Keratinocyte (primary cell): ENCODE results near the gene SLC25A21. TPM values are rescaled to one million over a fixed set of nuclear protein-coding genes. Genes with fewer than 3 reads are reported as not detected.

ENCODE experiments used
- DNase-seq: peaks from one replicate; pipeline ENCODE4 v3.0.0-alpha.2; 2011; ENCODE audit warnings: low read depth, missing footprints, low spot score
- FAIRE-seq: peaks from 2 replicates; lab custom pipeline; 2011; peaks lifted over from hg19 to GRCh38; lab: Jason Lieb, UNC
- H2AFZ ChIP-seq: 2 replicates; pipeline ENCODE4 v1.6.0; 2012; ENCODE audit warnings: low read length, control low read depth, inconsistent platforms; ENCODE audit not compliant: control insufficient read depth
- H3K27ac ChIP-seq: 2 replicates; pipeline ENCODE4 v1.5.1; 2011; ENCODE audit warnings: low read length; ENCODE audit not compliant: control insufficient read depth, insufficient read depth
- H3K27me3 ChIP-seq: 3 replicates; pipeline ENCODE4 v1.6.0; 2011; ENCODE audit warnings: low read length; ENCODE audit not compliant: control insufficient read depth, insufficient read depth; ENCODE audit errors: extremely low read depth
- H3K36me3 ChIP-seq, 2 experiments: 2 replicates in 1 of 2; 3 replicates in 1 of 2; pipeline ENCODE4 v1.5.1; 2011; ENCODE audit warnings: low read length in 2 of 2, mild to moderate bottlenecking in 1 of 2; ENCODE audit not compliant: control insufficient read depth in 2 of 2, insufficient read depth in 2 of 2; ENCODE audit errors: extremely low read depth in 1 of 2
- H3K4me1 ChIP-seq: 3 replicates; pipeline ENCODE4 v1.5.1; 2011; ENCODE audit warnings: low read length; ENCODE audit not compliant: control insufficient read depth, insufficient read depth; ENCODE audit errors: extremely low read depth
- H3K4me2 ChIP-seq: 3 replicates; pipeline ENCODE4 v1.6.0; 2011; ENCODE audit warnings: low read depth, low read length; ENCODE audit not compliant: control insufficient read depth, insufficient read depth; ENCODE audit errors: extremely low read depth
- H3K4me3 ChIP-seq, 3 experiments: fragments of 200-600 bp in 1 of 3; sonication (generic) in 1 of 3; 2 replicates in 2 of 3; 3 replicates in 1 of 3; pipeline ENCODE4 v1.5.1; 2011 to 2016; ENCODE audit warnings: low read length in 3 of 3, mild to moderate bottlenecking in 3 of 3, control low read depth in 2 of 3, inconsistent platforms in 1 of 3, low read depth in 1 of 3, mixed read lengths in 1 of 3, mixed run types in 1 of 3, moderate library complexity in 1 of 3; ENCODE audit not compliant: control insufficient read depth in 2 of 3, insufficient read depth in 2 of 3; ENCODE audit errors: extremely low read depth in 1 of 3
- H3K79me2 ChIP-seq: 2 replicates; pipeline ENCODE4 v1.6.0; 2012; ENCODE audit warnings: low read length; ENCODE audit not compliant: control insufficient read depth, insufficient read depth
- H3K9ac ChIP-seq: 3 replicates; pipeline ENCODE4 v1.6.0; 2011; ENCODE audit warnings: low read length; ENCODE audit not compliant: control insufficient read depth, insufficient read depth; ENCODE audit errors: extremely low read depth
- H3K9me1 ChIP-seq: 3 replicates; pipeline ENCODE4 v1.6.0; 2011; ENCODE audit warnings: low read length; ENCODE audit not compliant: control insufficient read depth, insufficient read depth; ENCODE audit errors: extremely low read depth
- H3K9me3 ChIP-seq: 2 replicates; pipeline ENCODE4 v1.5.1; 2012; ENCODE audit warnings: low read depth, low read length; ENCODE audit not compliant: control insufficient read depth
- H4K20me1 ChIP-seq: 3 replicates; pipeline ENCODE4 v1.6.0; 2011; ENCODE audit warnings: low read length; ENCODE audit not compliant: control insufficient read depth, insufficient read depth; ENCODE audit errors: extremely low read depth
- CTCF ChIP-seq, 3 experiments: IDR thresholded peaks in 1 of 3; conservative IDR thresholded peaks in 1 of 3; optimal IDR thresholded peaks in 1 of 3; 2 replicates in 2 of 3; 3 replicates in 1 of 3; pipeline versions ENCODE3 to v1.5.1; 2011; ENCODE audit warnings: low read length in 3 of 3, mild to moderate bottlenecking in 3 of 3, moderate library complexity in 2 of 3, control low read depth in 1 of 3, inconsistent platforms in 1 of 3; ENCODE audit not compliant: insufficient read depth in 2 of 3; ENCODE audit errors: extremely low read depth in 1 of 3
- EZH2 ChIP-seq: IDR thresholded peaks from one replicate; pipeline ENCODE4 v1.6.1; 2012; ENCODE audit warnings: inconsistent platforms, mild to moderate bottlenecking, low read length, moderate library complexity
- dilution Hi-C: fragments of 300-500 bp; cut with MboI; formaldehyde crosslinking; loops from one replicate; pipeline ENCODE4 v1.7.0; 2020; ENCODE audit warnings: low sequenced_read_pairs; ENCODE audit not compliant: extremely low pct_ligation_motif_present
- polyA plus RNA-seq, 5 experiments: library from polyadenylated mRNA; depleted of rRNA in 3 of 5; stranded (reverse) in 3 of 5; stranded (forward) in 1 of 5; unstranded in 1 of 5; fragments of >200 nt; gene quantifications; 1 replicate in 1 of 5; 2 replicates in 3 of 5; 3 replicates in 1 of 5; pipeline versions ENCODE4 v1.2.1 to v1.2.3, GENCODE V29; 2011 to 2012; ENCODE audit warnings: missing spikeins in 2 of 5, low read depth in 1 of 5, low replicate concordance in 1 of 5

The SLC25A21 gene
- polyA plus RNA-seq, 1 donor (not counting 4 experiments of a cell fraction or from before 2014, with no cell fraction given), result 0.66 TPM

- Histone ChIP-seq H3K4me2 (no peak overlapping the region), H3K36me3 (no peaks in the 10 kb centered on the region), H3K9me1 (no peaks in the 10 kb centered on the region), H4K20me1 (no peaks in the 10 kb centered on the region), H3K79me2 (no peaks in the 10 kb centered on the region), H3K4me1 (no peaks in the 10 kb centered on the region), H3K27ac (no peak overlapping the region), H3K9ac (no peak overlapping the region), H3K27me3 (no peaks in the 10 kb centered on the region), H3K9me3 (no peaks in the 10 kb centered on the region), H2AFZ (no peak overlapping the region), H3K4me3 (no peak overlapping the region)
- FAIRE-seq (no peak), DNase-seq (no peak)
- TF ChIP-seq EZH2, result no peak
- no peak for TF ChIP-seq CTCF (optimal IDR thresholded peaks at IDR 0.05 in 1 of 3, IDR thresholded peaks at IDR 0.05 in 1 of 3, conservative IDR thresholded peaks at IDR 0.05 in 1 of 3; ENCODE audit: extremely low read depth in 1 of 3, insufficient read depth in 2 of 3, low read length in 3 of 3)
- dilution Hi-C loops, result no loop called here
Observed at GRCh38 chr14:37089410-37089809, 83.0 kb downstream of the SLC25A21 start.

GRCh38 chr14:37088356-37089215 is 83.8 kb downstream of the SLC25A21 start:
- no peaks in the 10 kb centered on the region for H3K9me3 ChIP-seq
- no peak for FAIRE-seq
- H3K9ac ChIP-seq, result no peak overlapping the region
- H3K36me3 ChIP-seq, result no peaks in the 10 kb centered on the region
- H4K20me1 ChIP-seq, result no peaks in the 10 kb centered on the region
- no peak overlapping the region for H3K4me3 ChIP-seq
- no peaks in the 10 kb centered on the region for H3K27me3 ChIP-seq
- no peak overlapping the region for H3K4me2 ChIP-seq
- no peaks in the 10 kb centered on the region for H3K79me2 ChIP-seq
- DNase-seq, result no peak
- H3K9me1 ChIP-seq, result no peaks in the 10 kb centered on the region
- TF ChIP-seq EZH2, result no peak
- TF ChIP-seq CTCF (optimal IDR thresholded peaks at IDR 0.05 in 1 of 3, IDR thresholded peaks at IDR 0.05 in 1 of 3, conservative IDR thresholded peaks at IDR 0.05 in 1 of 3; ENCODE audit: extremely low read depth in 1 of 3, insufficient read depth in 2 of 3, low read length in 3 of 3), result no peak
- no peak overlapping the region for H2AFZ ChIP-seq
- dilution Hi-C loops, result no loop called here
- H3K27ac ChIP-seq, result no peak overlapping the region
- no peaks in the 10 kb centered on the region for H3K4me1 ChIP-seq
